Transverse colon (tissue), 3 donors: ENCODE data around the gene TRAF3.

Experiments used
- CTCF ChIP-seq, 5 experiments: fragments of 200-600 bp in 3 of 5; fragments of 450-650 bp in 2 of 5; sonication (generic) in 3 of 5; IDR thresholded peaks; 1 replicate in 2 of 5; 2 replicates in 3 of 5; pipeline ENCODE4 v1.5.1; 2016 to 2017; ENCODE audit warnings: antibody characterized with exemption in 5 of 5, inconsistent platforms in 3 of 5, mild to moderate bottlenecking in 2 of 5, moderate library complexity in 1 of 5
- POLR2A ChIP-seq: fragments of 450-650 bp; IDR thresholded peaks from one replicate; pipeline ENCODE4 v1.6.1; 2016; ENCODE audit warnings: antibody characterized with exemption, mild to moderate bottlenecking, moderate library complexity

GRCh38 chr14:102758087-102758486 is 19.2 kb upstream of the TRAF3 start:
- no peak for TF ChIP-seq CTCF (IDR thresholded peaks at IDR 0.05)
- no peak for TF ChIP-seq POLR2A
